Sigmoid colon (tissue), 4 donors: ENCODE measurements around the gene DENND1B.

Experiments
- POLR2A ChIP-seq, 2 donors: fragments of 450-650 bp; IDR thresholded peaks; one replicate each; pipeline ENCODE4 v1.6.1; 2016; ENCODE audit warnings: antibody characterized with exemption in 2 of 2, mild to moderate bottlenecking in 2 of 2, moderate library complexity in 2 of 2
- POLR2AphosphoS5 ChIP-seq, 4 donors: sonication (generic); formaldehyde crosslinking; IDR thresholded peaks; one replicate each; pipeline ENCODE4 v1.6.1; 2017; ENCODE audit warnings: antibody characterized with exemption in 4 of 4
- TF ChIP-seq, protein P1 (sequence below), 4 experiments: fragments of 450-650 bp in 3 of 4; fragments of 200-600 bp in 1 of 4; IDR thresholded peaks; one replicate each; pipeline ENCODE4 v1.5.1; 2016 to 2019; ENCODE audit warnings: antibody characterized with exemption in 4 of 4, mild to moderate bottlenecking in 3 of 4, moderate library complexity in 2 of 4

DNA sequence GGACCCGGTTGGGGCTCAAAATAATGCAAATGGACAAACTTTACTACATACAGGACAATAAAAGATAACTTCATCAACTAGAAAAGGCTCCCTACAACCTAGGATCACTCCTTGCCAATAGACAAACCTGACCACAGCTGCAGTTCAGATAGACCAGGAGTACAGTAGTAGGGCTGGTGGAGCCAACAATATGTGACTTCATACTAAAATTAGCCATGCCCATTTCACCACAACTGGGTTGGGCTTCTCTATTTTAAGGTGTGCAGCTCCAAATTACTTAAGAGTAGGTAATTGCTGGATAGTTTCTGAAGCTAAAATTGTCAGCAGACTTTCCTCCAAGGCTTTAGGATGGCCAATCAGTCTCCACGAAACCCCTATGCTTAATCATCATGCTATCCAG lies 3.9 kb downstream of the DENND1B start:
- TF ChIP-seq POLR2A (IDR thresholded peaks at IDR 0.05) = no peak
- TF ChIP-seq POLR2AphosphoS5 (IDR thresholded peaks at IDR 0.05) = no peak
- TF ChIP-seq, protein P1, sequence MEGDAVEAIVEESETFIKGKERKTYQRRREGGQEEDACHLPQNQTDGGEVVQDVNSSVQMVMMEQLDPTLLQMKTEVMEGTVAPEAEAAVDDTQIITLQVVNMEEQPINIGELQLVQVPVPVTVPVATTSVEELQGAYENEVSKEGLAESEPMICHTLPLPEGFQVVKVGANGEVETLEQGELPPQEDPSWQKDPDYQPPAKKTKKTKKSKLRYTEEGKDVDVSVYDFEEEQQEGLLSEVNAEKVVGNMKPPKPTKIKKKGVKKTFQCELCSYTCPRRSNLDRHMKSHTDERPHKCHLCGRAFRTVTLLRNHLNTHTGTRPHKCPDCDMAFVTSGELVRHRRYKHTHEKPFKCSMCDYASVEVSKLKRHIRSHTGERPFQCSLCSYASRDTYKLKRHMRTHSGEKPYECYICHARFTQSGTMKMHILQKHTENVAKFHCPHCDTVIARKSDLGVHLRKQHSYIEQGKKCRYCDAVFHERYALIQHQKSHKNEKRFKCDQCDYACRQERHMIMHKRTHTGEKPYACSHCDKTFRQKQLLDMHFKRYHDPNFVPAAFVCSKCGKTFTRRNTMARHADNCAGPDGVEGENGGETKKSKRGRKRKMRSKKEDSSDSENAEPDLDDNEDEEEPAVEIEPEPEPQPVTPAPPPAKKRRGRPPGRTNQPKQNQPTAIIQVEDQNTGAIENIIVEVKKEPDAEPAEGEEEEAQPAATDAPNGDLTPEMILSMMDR (IDR thresholded peaks at IDR 0.05) = no peak
